Astrocyte of the cerebellum (primary cell): ENCODE measurements around the gene CALR3.
"Not testable (repeated sequence)": the region's sequence is repeated elsewhere in the genome, so short reads cannot be mapped to it uniquely, and the experiment has no call there.

Source experiments
- DNase-seq: peaks from one replicate; pipeline ENCODE4 v3.0.0-alpha.2; 2011; ENCODE audit warnings: low read depth
- H3K4me3 ChIP-seq: 2 replicates; pipeline ENCODE4 v1.5.1; 2011; ENCODE audit warnings: mild to moderate bottlenecking, low read depth, low read length, moderate library complexity
- CTCF ChIP-seq: IDR thresholded peaks from 2 replicates; pipeline ENCODE4 v1.5.1; 2012; ENCODE audit warnings: low read length, low read depth, moderate library complexity, mild to moderate bottlenecking; ENCODE audit errors: missing control alignments
- in situ Hi-C: cut with HindIII; loops from 2 replicates; pipeline ENCODE4 v1.10.0; 2017; ENCODE audit warnings: low sequenced_read_pairs

The CALR3 gene

GRCh38 chr19:16495982-16496612 lies at the start of gene CALR3, which contains the start of gene C19orf44:
TSS of gene CALR3 (minus strand) at chr19:16496167. CDS start at chr19:16496129, 38 bp downstream.
TSS of gene C19orf44 (plus strand) at chr19:16496394. CDS start at chr19:16500793, 4,399 bp downstream.
- peak within 1 kb of the TSS; percentile 77 for H3K4me3 ChIP-seq
- peak; percentile 96 for DNase-seq
- TF ChIP-seq CTCF = no peak
- in situ Hi-C loops = no loop called here

- DNase-seq = no peak
- H3K4me3 ChIP-seq = no peak overlapping the region
- in situ Hi-C loops = no loop called here
- TF ChIP-seq CTCF = no peak
Measured at GRCh38 chr19:16544473-16545231, 48.7 kb upstream of the CALR3 start.

- DNase-seq, in situ Hi-C loops, H3K4me3 ChIP-seq: not testable (repeated sequence)
Measured at GRCh38 chr19:16543734-16544133, 47.8 kb upstream of the CALR3 start.

GRCh38 chr19:16542910-16543472 lies 47.0 kb upstream of the CALR3 start:
- no peak for TF ChIP-seq CTCF
- in situ Hi-C loops = no loop called here
- no peak for DNase-seq
- H3K4me3 ChIP-seq = peak overlapping the region; percentile 94

- in situ Hi-C loops = no loop called here
- peak; percentile 74 for DNase-seq
- no peak for TF ChIP-seq CTCF
- peak within 1 kb of the TSS; percentile 94 for H3K4me3 ChIP-seq
Measured at GRCh38 chr19:16542045-16542909, 46.3 kb upstream of the CALR3 start, which contains the start of gene CHERP. TSS of gene CHERP (minus strand) at chr19:16542437. CDS start at chr19:16542378, 59 bp downstream.

GRCh38 chr19:16541526-16542044 lies 45.6 kb upstream of the CALR3 start:
- DNase-seq = peak; percentile 1
- no peak for TF ChIP-seq CTCF
- H3K4me3 ChIP-seq = peak overlapping the region; percentile 94
- in situ Hi-C loops = no loop called here
